ENCODE results near the gene PIAS1. TPM values are rescaled to one million over a fixed set of nuclear protein-coding genes. Genes with fewer than 3 reads are reported as not detected.
"Not testable (repeated sequence)": the region's sequence is repeated elsewhere in the genome, so short reads cannot be mapped to it uniquely, and the experiment has no call there.

PIAS1 gene
- total RNA-seq, 1 experiment from 2014 or later: 26.9 TPM

DNA sequence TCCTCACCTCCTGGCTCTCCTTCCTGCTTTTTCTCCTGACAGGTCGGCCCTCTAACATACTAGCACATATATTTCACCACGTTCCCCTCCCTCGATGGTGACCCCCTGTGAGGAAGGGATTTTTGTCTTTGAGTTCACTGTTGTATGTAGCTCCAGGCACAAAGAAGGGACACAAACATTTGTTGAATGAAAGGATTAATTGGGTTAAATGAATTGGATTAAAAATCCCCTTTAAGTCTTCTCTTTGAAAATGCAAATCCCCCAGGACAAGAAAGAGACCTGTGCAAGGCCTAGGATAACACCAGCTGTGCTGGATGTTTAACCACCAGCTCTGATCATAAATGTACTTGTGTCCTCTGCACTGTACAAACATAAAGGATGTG lies 147.8 kb downstream of the PIAS1 start:
- no peak for DNase-seq (ENCODE audit: low read depth, low spot score)
- in situ Hi-C loops (cut with HindIII; ENCODE audit: low pct_unique_long_range_greater_than_20kb, low sequenced_read_pairs): no loop called here

- DNase-seq (ENCODE audit: low read depth, low spot score); in situ Hi-C loops (cut with HindIII; ENCODE audit: low pct_unique_long_range_greater_than_20kb, low sequenced_read_pairs): not testable (repeated sequence)
Observed at GRCh38 chr15:68202994-68203393, 148.9 kb downstream of the PIAS1 start.

- in situ Hi-C loops (cut with HindIII; ENCODE audit: low pct_unique_long_range_greater_than_20kb, low sequenced_read_pairs): no loop called here
Observed at GRCh38 chr15:68203486-68203885, 149.4 kb downstream of the PIAS1 start.

DNA sequence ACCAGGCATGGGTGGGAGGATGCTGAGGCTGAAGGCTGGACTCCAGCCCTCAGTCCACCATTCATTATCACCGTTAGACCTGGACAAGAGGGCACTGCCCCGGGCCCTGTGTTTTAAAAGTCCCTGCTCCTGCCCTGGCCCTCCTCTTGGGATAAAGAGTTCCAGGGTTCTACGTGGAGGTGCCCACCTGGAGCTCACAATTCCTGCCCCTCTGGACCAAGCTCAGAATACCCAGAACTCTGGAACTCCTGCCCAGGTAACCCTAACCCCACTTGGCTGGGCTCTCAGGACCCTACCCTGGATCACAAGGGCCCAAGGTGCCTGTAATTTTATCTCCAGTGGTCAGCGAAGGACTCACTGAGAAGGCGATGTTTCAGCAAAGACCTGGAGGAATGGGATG lies 149.8 kb downstream of the PIAS1 start:
- no peak for DNase-seq (ENCODE audit: low read depth, low spot score)
- in situ Hi-C loops (cut with HindIII; ENCODE audit: low pct_unique_long_range_greater_than_20kb, low sequenced_read_pairs): no loop called here

More at GRCh38 chr15:68203486-68203885, 149.4 kb downstream of the PIAS1 start:
- no peak for DNase-seq (ENCODE audit: low read depth, low spot score)

- in situ Hi-C loops (cut with HindIII; ENCODE audit: low pct_unique_long_range_greater_than_20kb, low sequenced_read_pairs): no loop called here
- DNase-seq (ENCODE audit: low read depth, low spot score): no peak
Observed at GRCh38 chr15:68204361-68204760, 150.2 kb downstream of the PIAS1 start.

DNA sequence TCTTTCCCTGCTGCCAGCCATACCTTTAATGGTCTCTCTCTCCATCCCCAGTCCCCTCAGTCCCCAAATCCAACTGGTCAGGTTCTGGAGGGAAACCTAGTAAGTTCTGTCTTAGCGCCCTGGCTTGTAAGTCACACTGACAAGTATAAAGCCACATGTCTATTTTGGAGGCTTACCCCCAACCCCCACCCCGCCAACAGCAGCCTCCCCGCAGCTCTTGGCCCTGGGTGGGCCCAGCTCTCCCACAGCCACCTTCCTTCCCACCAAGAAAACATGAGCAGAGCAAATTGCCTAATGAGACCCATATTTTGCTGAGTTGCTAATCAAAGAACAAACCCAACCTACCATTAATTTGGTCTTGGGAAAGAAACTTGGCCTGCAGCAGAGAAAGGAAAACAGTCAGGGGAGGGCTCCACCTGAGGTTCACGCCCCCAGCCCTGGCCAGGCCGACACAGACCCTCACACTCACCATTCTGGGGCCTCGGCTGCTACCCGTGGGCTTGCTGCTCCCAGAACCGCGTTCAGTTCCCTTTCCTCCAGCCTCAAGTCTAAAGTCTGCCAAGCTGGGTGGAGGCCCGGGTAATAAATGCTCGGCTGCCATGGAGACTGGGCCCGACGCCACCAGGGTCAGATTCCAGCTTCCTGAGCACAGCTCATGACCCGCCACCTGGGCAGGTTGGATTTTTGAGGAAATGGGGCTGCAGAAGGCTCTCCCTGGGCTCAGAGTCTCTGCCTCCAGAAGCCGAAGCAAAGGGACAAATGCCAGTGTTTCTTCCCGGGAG lies 150.9 kb downstream of the PIAS1 start, which contains the start of gene CALML4:
TSS of gene CALML4 (minus strand) at position 557 of the 782 bp plus-strand sequence. CDS start at position 472, 85 bp downstream.
- no peak for DNase-seq (ENCODE audit: low read depth, low spot score)
- in situ Hi-C loops (cut with HindIII; ENCODE audit: low pct_unique_long_range_greater_than_20kb, low sequenced_read_pairs): no loop called here

GRCh38 chr15:68205558-68205944 lies 151.4 kb downstream of the PIAS1 start:
- DNase-seq (ENCODE audit: low read depth, low spot score): no peak
- in situ Hi-C loops (cut with HindIII; ENCODE audit: low pct_unique_long_range_greater_than_20kb, low sequenced_read_pairs): no loop called here

GRCh38 chr15:68205954-68206539 lies 151.9 kb downstream of the PIAS1 start:
- DNase-seq (ENCODE audit: low read depth, low spot score): no peak
- in situ Hi-C loops (cut with HindIII; ENCODE audit: low pct_unique_long_range_greater_than_20kb, low sequenced_read_pairs): no loop called here

DNA sequence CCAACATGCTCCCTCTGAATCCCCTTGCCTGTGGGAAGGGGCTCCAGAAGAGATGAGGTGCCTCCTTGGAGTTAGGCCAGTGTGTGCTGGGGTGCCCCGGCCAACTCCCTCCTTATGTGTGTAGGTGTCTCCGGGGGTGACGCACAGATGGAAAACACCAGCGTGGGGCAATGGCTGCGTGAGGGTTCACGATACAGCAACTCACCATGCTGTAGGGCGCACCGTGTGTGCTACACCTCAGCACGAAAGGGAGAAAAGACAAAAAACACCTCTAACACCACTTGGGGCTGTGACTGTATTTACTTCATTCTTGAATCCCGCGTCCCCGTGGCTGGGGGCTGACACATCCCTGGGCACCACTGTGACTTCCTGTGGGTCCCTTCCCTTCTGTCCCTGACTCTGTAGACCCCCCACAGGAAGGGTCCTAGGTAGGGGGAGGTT lies 152.6 kb downstream of the PIAS1 start:
- DNase-seq (ENCODE audit: low read depth, low spot score): no peak
- in situ Hi-C loops (cut with HindIII; ENCODE audit: low pct_unique_long_range_greater_than_20kb, low sequenced_read_pairs): no loop called here

DNA sequence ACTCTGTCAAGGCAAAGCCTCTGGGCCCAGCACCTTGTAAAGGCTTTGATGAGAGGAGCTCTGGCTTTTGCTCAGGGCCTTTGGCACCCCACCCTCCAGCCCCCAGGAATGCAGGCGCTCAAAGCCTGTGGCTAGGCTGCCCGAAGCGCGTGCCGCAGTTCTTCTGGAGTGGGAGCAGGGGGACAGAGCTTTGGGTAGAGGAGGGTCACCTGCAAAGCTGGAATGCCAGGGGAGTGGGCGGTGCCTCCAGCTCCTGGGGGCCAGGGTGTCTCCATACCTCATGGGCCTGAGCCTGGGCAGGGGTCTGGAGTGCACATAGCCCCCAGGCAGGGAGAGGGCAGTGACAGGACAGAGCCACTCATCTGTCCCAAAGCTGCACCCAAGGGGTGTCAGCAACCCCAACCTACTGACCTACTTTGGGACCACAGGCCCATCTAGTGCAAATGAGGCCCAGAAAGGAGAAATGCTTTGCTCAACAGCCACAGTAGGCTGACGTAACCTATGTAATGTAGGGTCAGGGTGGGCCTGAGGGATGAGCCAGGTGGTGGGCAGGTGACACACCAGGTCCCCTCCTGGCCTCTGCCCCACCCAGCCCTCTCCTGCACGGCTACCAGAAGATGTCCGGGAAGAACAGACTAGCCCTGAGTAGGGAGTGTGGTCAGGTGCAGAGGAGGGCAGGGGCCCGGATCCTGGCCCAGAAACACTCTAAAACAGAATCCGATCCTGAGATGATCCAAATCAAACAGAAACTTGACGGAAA lies 153.2 kb downstream of the PIAS1 start:
- in situ Hi-C loops (cut with HindIII; ENCODE audit: low pct_unique_long_range_greater_than_20kb, low sequenced_read_pairs): no loop called here
- no peak for DNase-seq (ENCODE audit: low read depth, low spot score)

DNA sequence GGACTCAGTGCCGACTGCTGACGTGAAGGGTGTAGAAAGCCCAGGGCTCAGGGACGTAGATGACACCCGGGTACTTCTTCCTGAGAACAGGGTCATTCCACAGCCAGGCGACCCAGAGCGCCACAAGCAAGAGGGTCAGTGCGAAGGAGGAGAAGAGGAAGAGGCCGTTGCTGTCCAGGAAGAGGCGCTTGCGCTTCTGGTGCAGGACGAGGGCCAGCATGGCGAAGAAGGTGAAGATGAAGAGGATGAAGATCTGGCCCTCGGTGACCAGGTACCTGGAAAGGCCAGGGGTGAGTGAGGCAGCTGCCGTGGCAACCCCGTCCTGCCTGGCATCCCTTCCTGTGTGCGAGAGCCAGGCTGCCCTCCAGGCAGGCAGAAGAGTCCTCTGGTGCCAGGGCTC lies 154.0 kb downstream of the PIAS1 start:
- DNase-seq (ENCODE audit: low read depth, low spot score): no peak
- in situ Hi-C loops (cut with HindIII; ENCODE audit: low pct_unique_long_range_greater_than_20kb, low sequenced_read_pairs): no loop called here

DNA sequence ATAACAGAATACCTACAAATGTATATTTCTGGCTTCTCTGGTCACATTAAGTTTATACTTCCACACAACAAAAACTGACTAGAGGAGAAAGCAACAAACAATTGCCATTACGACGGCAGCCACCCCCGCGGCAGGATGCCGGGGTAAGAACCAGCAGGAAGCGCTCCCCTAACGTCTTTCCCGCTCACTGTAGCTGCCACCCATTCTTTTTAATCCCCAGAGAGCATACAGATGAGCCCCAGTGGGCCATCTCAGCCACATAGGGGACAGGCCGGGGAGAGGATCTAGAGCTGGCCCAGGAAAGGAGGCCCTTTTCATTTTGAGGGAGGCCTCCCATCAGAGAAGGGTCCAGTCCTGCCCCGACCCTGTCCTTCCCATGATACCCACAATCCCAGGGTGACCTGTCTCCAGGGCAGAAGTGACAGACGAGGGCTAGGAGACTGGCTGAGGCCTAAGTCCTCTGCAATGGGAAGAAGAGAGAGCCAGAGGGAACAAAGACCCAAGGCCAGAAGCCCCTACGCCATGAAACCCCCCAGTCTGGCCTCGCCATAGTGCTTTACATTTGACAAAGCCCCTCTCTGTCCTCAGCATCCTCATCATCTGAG lies 154.6 kb downstream of the PIAS1 start:
- no peak for DNase-seq (ENCODE audit: low read depth, low spot score)
- in situ Hi-C loops (cut with HindIII; ENCODE audit: low pct_unique_long_range_greater_than_20kb, low sequenced_read_pairs): no loop called here

- in situ Hi-C loops (cut with HindIII; ENCODE audit: low pct_unique_long_range_greater_than_20kb, low sequenced_read_pairs): no loop called here
Observed at GRCh38 chr15:68209272-68209671, 155.2 kb downstream of the PIAS1 start.

GRCh38 chr15:68209735-68210408 lies 155.8 kb downstream of the PIAS1 start:
- DNase-seq (ENCODE audit: low read depth, low spot score): no peak
- in situ Hi-C loops (cut with HindIII; ENCODE audit: low pct_unique_long_range_greater_than_20kb, low sequenced_read_pairs): no loop called here

More at GRCh38 chr15:68209272-68209671, 155.2 kb downstream of the PIAS1 start:
- DNase-seq (ENCODE audit: low read depth, low spot score): no peak

DNA sequence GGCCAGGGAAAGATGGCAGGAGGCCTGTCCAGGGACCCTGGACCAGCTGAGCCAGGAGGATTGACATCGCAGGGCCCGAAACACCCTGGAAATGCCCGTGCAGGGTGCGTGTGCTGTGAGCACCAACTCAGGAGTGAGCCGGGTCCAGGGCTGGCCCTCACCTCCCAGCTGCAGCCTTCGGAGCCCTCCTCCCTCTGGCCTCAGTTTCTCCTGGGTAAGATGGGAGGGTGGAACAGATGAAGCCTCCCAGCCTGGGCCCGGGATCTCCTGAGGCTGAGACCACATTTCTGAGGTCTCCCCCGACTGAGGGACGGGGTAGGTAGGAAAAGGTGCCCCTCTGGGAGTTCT lies 156.3 kb downstream of the PIAS1 start:
- no peak for DNase-seq (ENCODE audit: low read depth, low spot score)
- in situ Hi-C loops (cut with HindIII; ENCODE audit: low pct_unique_long_range_greater_than_20kb, low sequenced_read_pairs): no loop called here

DNA sequence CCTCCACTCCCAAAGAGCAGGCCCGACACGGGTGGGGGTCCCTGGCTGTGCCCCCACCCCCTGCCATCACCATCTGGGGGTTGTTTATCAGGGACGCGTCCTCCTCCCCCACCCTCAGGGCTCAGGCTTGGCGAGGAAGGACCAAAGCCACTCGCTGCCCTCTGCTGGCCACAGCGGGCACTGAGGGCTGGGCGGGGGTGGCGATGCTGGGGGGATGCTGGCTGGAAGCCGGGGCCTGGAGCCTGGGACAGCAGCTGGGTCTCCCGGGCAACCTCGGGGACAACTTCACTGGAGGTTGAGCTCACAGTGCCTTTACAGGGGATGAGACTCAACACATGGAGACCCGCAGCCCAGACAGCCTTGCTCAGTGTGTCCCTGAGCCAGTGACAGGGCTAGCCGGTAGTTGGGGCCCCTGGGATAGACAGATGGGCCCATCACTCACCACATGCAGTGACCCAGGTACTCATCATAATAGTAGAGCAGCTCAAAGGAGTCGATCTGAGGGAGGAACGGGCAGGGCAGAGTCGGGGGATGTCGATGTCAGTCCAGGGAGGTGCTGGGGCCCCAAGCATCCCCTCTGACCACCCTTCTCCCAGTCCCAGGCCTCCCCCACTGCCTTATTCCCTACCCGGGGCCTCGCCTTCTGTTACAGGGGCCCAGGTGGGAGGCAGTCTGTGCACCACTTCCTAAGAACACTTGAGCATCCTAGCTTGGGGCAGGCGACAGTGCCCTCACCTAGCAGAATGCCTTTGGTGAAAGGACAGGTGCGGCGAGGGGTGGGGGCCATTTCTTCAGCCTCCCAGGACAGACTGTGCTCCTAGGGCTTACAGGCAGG lies 156.9 kb downstream of the PIAS1 start:
- in situ Hi-C loops (cut with HindIII; ENCODE audit: low pct_unique_long_range_greater_than_20kb, low sequenced_read_pairs): no loop called here
- peak; percentile 52 for DNase-seq (ENCODE audit: low read depth, low spot score)
